BJ (cell line): ENCODE data around the gene C6orf132. TPM values are rescaled to one million over a fixed set of nuclear protein-coding genes. Genes with fewer than 3 reads are reported as not detected.

Experiments
- CTCF ChIA-PET: fragments of 350-600 bp; formaldehyde crosslinking; extraction: SDS; loops from one replicate; lab custom pipeline; 2021; ENCODE audit warnings: antibody characterized with exemption, inconsistent platforms; lab: Yijun Ruan, JAX
- POLR2A ChIA-PET: fragments of 300-600 bp; sonication (Branson Sonifier 250); formaldehyde crosslinking; extraction: SDS; loops from one replicate; lab custom pipeline; 2021; ENCODE audit warnings: antibody characterized with exemption; lab: Charles Lee
- DNase-seq: peaks from one replicate; pipeline ENCODE4 v3.0.0-alpha.2; 2011; ENCODE audit warnings: low read depth
- H3K27me3 ChIP-seq: 2 replicates; pipeline ENCODE4 v1.6.0; 2011; ENCODE audit warnings: low read length; ENCODE audit not compliant: control insufficient read depth, insufficient read depth
- H3K36me3 ChIP-seq: 2 replicates; pipeline ENCODE4 v1.5.1; 2011; ENCODE audit warnings: low read length; ENCODE audit not compliant: control insufficient read depth, insufficient read depth
- H3K4me3 ChIP-seq: 2 replicates; pipeline ENCODE4 v1.5.1; 2011; ENCODE audit warnings: low read depth, mild to moderate bottlenecking, control low read depth, low read length
- polyA plus RNA-seq: library from polyadenylated mRNA; depleted of rRNA; stranded (reverse); fragments of >200 nt; gene quantifications from 2 replicates; pipeline ENCODE4 v1.2.3, GENCODE V29; 2011
- TF ChIP-seq, protein P1 (sequence below): IDR thresholded peaks from 2 replicates; pipeline ENCODE4 v1.5.1; 2011; ENCODE audit warnings: low read depth, mild to moderate bottlenecking, control low read depth, inconsistent platforms, low read length, moderate library complexity; ENCODE audit not compliant: insufficient read depth

Gene C6orf132
- polyA plus RNA-seq, 1 experiment: 0.70 TPM

DNA sequence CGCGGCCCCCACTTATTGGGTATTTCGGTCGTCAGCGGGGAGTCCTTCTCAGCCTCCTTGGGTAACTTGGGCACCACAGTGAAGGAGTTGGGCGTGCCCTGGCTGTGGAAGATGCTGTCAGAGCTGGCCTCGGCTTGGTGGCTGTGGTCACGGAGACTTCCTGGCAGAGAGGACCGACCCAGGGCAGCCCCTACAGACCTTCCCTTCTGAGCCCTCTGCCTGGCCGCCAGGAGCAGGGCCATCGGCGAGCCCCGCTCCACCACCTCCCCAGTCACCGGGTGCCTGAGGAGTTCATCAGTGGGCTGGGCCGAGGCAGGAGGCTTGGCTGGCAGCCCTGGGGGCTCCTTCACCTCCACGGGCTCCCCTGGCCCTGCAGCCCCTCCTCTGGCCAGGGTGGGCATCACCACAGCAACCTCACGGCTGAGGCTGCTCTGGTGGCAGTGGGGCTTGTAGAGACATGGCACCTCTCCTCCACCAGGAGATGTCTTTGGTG lies 37.2 kb downstream of the C6orf132 start:
- ChIA-PET POLR2A (no interaction called here), CTCF (interaction anchor here (0.6 to 3.0 kb wide), 14 partner anchors 7 to 443 kb away, joined by 3 to 13 read pairs (median 4); no protein-coding TSS in a partner anchor)
- H3K36me3 ChIP-seq: peaks cover 1% of the 10 kb centered on the region
- no peak overlapping the region for H3K4me3 ChIP-seq
- DNase-seq: no peak
- TF ChIP-seq, protein P1, sequence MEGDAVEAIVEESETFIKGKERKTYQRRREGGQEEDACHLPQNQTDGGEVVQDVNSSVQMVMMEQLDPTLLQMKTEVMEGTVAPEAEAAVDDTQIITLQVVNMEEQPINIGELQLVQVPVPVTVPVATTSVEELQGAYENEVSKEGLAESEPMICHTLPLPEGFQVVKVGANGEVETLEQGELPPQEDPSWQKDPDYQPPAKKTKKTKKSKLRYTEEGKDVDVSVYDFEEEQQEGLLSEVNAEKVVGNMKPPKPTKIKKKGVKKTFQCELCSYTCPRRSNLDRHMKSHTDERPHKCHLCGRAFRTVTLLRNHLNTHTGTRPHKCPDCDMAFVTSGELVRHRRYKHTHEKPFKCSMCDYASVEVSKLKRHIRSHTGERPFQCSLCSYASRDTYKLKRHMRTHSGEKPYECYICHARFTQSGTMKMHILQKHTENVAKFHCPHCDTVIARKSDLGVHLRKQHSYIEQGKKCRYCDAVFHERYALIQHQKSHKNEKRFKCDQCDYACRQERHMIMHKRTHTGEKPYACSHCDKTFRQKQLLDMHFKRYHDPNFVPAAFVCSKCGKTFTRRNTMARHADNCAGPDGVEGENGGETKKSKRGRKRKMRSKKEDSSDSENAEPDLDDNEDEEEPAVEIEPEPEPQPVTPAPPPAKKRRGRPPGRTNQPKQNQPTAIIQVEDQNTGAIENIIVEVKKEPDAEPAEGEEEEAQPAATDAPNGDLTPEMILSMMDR: no peak
- peaks cover 5% of the 10 kb centered on the region for H3K27me3 ChIP-seq

DNA sequence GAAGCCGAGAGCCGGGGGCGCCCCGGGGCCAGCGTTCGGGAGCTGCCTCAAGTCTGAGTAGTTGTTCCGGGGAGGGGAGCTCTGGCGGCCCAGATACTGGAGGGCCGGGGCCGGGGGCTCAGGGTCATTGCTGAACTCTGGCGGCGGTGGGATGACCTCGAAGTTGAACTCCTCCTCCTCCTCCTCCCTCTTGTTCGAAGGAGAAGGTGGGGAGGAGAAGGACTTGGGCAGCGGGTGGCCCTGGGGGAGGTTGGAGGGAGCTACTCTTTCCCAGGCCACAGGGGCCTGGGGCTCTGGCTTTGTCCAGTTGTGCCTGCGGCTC lies 37.7 kb downstream of the C6orf132 start:
- H3K36me3 ChIP-seq: peaks cover 1% of the 10 kb centered on the region
- no peak overlapping the region for H3K4me3 ChIP-seq
- POLR2A ChIA-PET: no interaction called here
- H3K27me3 ChIP-seq: peaks cover 5% of the 10 kb centered on the region
- TF ChIP-seq, protein P1: no peak
- CTCF ChIA-PET: interaction anchor here (0.7 to 3.0 kb wide), 15 partner anchors 7 to 443 kb away, joined by 3 to 13 read pairs (median 4); no protein-coding TSS in a partner anchor
- DNase-seq: no peak

DNA sequence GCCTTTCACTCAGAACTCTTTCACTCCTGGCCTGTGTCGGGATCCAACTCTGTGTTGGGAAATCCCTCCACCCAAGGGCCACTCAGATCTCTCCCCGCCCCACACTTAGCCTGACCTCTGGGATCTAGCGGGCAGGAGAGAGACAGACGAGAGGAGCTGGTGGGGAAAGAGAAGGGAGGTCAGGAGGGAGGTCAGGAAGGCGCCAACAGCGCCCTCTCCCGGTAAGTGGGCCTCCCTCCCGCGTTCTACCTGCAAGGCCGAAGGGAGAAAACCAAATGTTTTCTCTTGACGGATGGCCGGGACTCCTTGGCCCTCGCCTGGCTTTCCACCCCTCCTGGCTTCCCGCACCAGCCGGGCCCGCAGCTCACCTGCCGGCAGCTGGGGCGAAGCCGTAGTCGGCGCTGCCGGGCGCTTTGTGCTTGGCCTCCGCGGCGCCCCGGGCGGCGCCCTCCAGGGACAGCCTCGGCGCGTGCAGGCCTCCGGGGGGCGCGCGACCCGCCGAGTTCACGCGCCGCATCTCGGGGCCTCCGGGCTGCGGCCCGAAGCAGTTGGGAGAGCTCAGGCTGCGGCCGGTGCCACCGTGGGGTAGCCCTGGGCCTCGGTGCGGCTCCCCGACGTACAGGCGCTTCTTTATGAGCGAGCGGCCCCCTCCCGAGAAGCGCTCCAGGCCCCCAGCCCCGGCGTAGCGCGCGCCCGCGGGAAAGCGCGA lies 38.2 kb downstream of the C6orf132 start:
- POLR2A ChIA-PET: no interaction called here
- H3K36me3 ChIP-seq: no peaks in the 10 kb centered on the region; the same call in 1 of the 2 replicates
- H3K4me3 ChIP-seq: no peak overlapping the region
- DNase-seq: no peak
- H3K27me3 ChIP-seq: peaks cover 5% of the 10 kb centered on the region
- TF ChIP-seq, protein P1: peak; percentile 65
- CTCF ChIA-PET: interaction anchor here (0.7 to 3.0 kb wide), 19 partner anchors 8 to 444 kb away, joined by 3 to 13 read pairs (median 4); no protein-coding TSS in a partner anchor

DNA sequence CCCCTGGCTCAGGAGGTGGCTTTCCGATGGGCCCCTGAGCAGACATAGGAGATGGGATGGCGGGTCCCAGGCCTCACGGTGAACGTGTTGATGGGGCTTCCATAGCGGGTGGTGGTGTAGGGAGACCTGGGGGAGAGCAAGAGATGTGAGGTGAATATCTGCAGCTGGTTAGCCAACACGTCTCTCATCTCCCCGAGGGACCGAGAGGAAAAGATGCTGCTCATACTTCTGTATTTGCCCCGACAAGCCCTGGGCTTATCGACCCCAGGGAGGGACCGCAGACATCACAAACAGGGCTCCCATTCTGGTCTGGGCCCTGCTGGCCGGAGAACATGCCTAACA lies 38.7 kb downstream of the C6orf132 start:
- CTCF ChIA-PET: interaction anchor here (0.7 to 3.0 kb wide), 12 partner anchors 10 to 1113 kb away, joined by 3 to 13 read pairs (median 6); no protein-coding TSS in a partner anchor
- no peak overlapping the region for H3K4me3 ChIP-seq
- no peak for DNase-seq
- H3K27me3 ChIP-seq: peaks cover 5% of the 10 kb centered on the region
- TF ChIP-seq, protein P1: no peak
- H3K36me3 ChIP-seq: no peaks in the 10 kb centered on the region; the same call in 1 of the 2 replicates
- POLR2A ChIA-PET: no interaction called here

DNA sequence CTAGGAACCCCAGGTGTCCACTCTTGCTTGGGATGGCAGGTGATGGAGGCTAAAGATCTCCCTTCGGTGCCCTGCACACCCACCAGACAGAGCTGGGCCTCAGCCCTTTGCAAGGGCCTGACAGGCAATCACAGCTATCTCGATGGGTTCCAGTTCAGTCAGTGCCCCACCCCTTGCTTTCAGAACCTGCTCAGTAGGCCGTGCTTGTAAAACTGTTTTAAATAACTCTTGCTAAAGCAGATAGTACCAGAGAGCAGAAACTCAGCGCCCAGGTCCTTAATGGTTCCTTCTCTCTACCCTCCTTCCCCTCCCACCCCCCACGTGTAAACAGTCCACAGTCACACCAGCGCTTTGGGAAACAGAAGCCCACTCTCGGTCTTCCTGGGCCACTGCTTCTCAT lies 39.2 kb downstream of the C6orf132 start:
- POLR2A ChIA-PET: no interaction called here

More for the DNA sequence above, 39.2 kb downstream of the C6orf132 start:
- CTCF ChIA-PET: interaction anchor here (0.7 to 3.0 kb wide), 6 partner anchors 11 to 1114 kb away, joined by 3 to 13 read pairs (median 8); no protein-coding TSS in a partner anchor
- TF ChIP-seq, protein P1: no peak
- DNase-seq: no peak
- H3K4me3 ChIP-seq: no peak overlapping the region
- H3K27me3 ChIP-seq: peaks cover 4% of the 10 kb centered on the region
- no peaks in the 10 kb centered on the region; the same call in 1 of the 2 replicates for H3K36me3 ChIP-seq
